DOHH2 (cell line): ENCODE data around the gene GMDS.

Experiments used
- EZH2phosphoT487 ChIP-seq: fragments of 200-600 bp; sonication (generic); IDR thresholded peaks from 2 replicates; pipeline ENCODE4 v1.6.1; 2017; ENCODE audit warnings: borderline replicate concordance, mild to moderate bottlenecking, antibody characterized with exemption, low read length, moderate library complexity, mixed read lengths
- TF ChIP-seq, protein P1 (sequence below): fragments of 200-600 bp; sonication (generic); IDR thresholded peaks from one replicate; pipeline ENCODE4 v1.5.1; 2014; ENCODE audit warnings: antibody characterized with exemption, mild to moderate bottlenecking, low read depth, low read length; ENCODE audit not compliant: poor library complexity, severe bottlenecking

DNA sequence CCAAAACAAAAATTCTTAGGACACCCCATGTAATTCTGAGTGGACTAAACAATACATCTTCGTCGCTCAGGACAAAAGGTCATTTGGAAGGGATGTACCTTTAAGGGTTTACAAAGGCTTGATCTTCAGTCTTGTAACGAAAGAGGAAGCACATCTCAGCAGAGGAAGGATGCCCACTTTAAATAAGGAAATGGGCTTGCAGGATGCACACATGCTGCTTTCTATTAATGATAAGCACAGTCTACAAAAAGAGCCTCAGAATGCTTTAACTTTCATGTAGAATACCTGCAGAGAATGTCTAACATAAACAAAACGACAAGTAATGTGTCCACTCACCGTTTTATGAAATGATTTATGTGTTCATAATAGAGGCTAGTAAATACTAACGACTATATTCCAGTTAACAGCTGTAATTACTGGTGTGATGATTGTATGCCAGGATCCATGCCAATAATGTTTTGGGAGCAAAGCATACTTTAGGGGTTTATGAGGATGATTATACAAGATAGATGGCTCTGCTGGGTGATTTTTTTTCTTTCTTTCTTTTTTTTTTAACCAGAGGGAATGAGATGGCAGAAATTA is 216.9 kb downstream of the GMDS start:
- TF ChIP-seq, protein P1, sequence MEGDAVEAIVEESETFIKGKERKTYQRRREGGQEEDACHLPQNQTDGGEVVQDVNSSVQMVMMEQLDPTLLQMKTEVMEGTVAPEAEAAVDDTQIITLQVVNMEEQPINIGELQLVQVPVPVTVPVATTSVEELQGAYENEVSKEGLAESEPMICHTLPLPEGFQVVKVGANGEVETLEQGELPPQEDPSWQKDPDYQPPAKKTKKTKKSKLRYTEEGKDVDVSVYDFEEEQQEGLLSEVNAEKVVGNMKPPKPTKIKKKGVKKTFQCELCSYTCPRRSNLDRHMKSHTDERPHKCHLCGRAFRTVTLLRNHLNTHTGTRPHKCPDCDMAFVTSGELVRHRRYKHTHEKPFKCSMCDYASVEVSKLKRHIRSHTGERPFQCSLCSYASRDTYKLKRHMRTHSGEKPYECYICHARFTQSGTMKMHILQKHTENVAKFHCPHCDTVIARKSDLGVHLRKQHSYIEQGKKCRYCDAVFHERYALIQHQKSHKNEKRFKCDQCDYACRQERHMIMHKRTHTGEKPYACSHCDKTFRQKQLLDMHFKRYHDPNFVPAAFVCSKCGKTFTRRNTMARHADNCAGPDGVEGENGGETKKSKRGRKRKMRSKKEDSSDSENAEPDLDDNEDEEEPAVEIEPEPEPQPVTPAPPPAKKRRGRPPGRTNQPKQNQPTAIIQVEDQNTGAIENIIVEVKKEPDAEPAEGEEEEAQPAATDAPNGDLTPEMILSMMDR: no peak
- TF ChIP-seq EZH2phosphoT487: no peak
